ENCODE measurements around the gene SLC22A31. TPM values are rescaled to one million over a fixed set of nuclear protein-coding genes. Genes with fewer than 3 reads are reported as not detected.

The SLC22A31 gene
- total RNA-seq, 6 experiments from 2014 or later = 0.19 to 19.3 (median 6.8) TPM; not detected in 2

GRCh38 chr16:89230255-89230654, 29.9 kb upstream of the SLC22A31 start:
- Histone ChIP-seq H3K27me3 (no peaks in the 10 kb centered on the region), H3K27ac (no peak overlapping the region), H3K36me3 (peaks cover 0 to 20% (median 16%) of the 10 kb centered on the region in 4 donors), H3K4me1 (peaks cover 0 to 13% (median 4%) of the 10 kb centered on the region in 4 donors), H3K9me3 (peaks cover 0 to 6% (median 0%) of the 10 kb centered on the region in 4 donors), H3K4me3 (no peak overlapping the region)
- DNase-seq = no peak
- TF ChIP-seq POLR2A (IDR thresholded peaks at IDR 0.05) = no peak
- TF ChIP-seq CTCF (IDR thresholded peaks at IDR 0.05) = no peak
- no peak for ATAC-seq
- intact Hi-C loops (cut with DNase I) = no loop called here
- 80% methylated on average over 2 of the region's 14 CpGs for WGBS (ENCODE audit: insufficient coverage, low coverage, low lambda C conversion rate, missing lambda C conversion rate)

GRCh38 chr16:89224665-89225064, 24.3 kb upstream of the SLC22A31 start:
- WGBS (ENCODE audit: insufficient coverage, low coverage, low lambda C conversion rate, missing lambda C conversion rate) = 96% methylated on average over 4 of the region's 10 CpGs
- peaks cover 0 to 6% (median 0%) of the 10 kb centered on the region in 4 donors for H3K9me3 ChIP-seq
- DNase-seq = no peak
- H3K36me3 ChIP-seq = peaks cover 0 to 43% (median 24%) of the 10 kb centered on the region in 4 donors
- no peak overlapping the region for H3K4me3 ChIP-seq
- ATAC-seq = no peak
- intact Hi-C loops (cut with DNase I) = loop anchor here in 1 of 2 donors (10.0 kb wide), 1 partner anchor 280 kb away; no protein-coding TSS in a partner anchor
- H3K4me1 ChIP-seq = no peaks in the 10 kb centered on the region
- H3K27me3 ChIP-seq = no peaks in the 10 kb centered on the region
- TF ChIP-seq POLR2A (IDR thresholded peaks at IDR 0.05) (no peak), CTCF (IDR thresholded peaks at IDR 0.05) (no peak)
- no peak overlapping the region for H3K27ac ChIP-seq

- Histone ChIP-seq H3K27me3 (no peaks in the 10 kb centered on the region), H3K36me3 (peaks cover 0 to 43% (median 23%) of the 10 kb centered on the region in 4 donors), H3K4me1 (peaks cover 0 to 10% (median 0%) of the 10 kb centered on the region in 4 donors), H3K4me3 (no peak overlapping the region), H3K27ac (no peak overlapping the region), H3K9me3 (peaks cover 0 to 6% (median 0%) of the 10 kb centered on the region in 4 donors)
- DNase-seq (no peak), ATAC-seq (no peak)
- intact Hi-C loops (cut with DNase I) = loop anchor here in 1 of 2 donors (10.0 kb wide), 1 partner anchor 278 kb away; no protein-coding TSS in a partner anchor
- TF ChIP-seq CTCF (IDR thresholded peaks at IDR 0.05) (no peak), POLR2A (IDR thresholded peaks at IDR 0.05) (no peak)
- 90% methylated on average over 6 of the region's 21 CpGs for WGBS (ENCODE audit: insufficient coverage, low coverage, low lambda C conversion rate, missing lambda C conversion rate)
These were observed 22.6 kb upstream of the SLC22A31 start for GRCh38 chr16:89222931-89223330.

- Histone ChIP-seq H3K36me3 (peaks cover 0 to 30% (median 15%) of the 10 kb centered on the region in 4 donors), H3K27ac (no peak overlapping the region), H3K4me1 (peaks cover 0 to 12% (median 0%) of the 10 kb centered on the region in 4 donors), H3K4me3 (no peak overlapping the region), H3K9me3 (no peaks in the 10 kb centered on the region), H3K27me3 (no peaks in the 10 kb centered on the region)
- 68% methylated on average over 2 of the region's 3 CpGs for WGBS (ENCODE audit: insufficient coverage, low coverage, low lambda C conversion rate, missing lambda C conversion rate)
- intact Hi-C loops (cut with DNase I) = loop anchor here in 1 of 2 donors (10.0 kb wide), 1 partner anchor 277 kb away; no protein-coding TSS in a partner anchor
- no peak for ATAC-seq
- TF ChIP-seq CTCF (IDR thresholded peaks at IDR 0.05) = no peak
- TF ChIP-seq POLR2A (IDR thresholded peaks at IDR 0.05) = no peak
- no peak for DNase-seq
These were observed 21.3 kb upstream of the SLC22A31 start for GRCh38 chr16:89221604-89222003.

Data from right lobe of liver (tissue), 6 donors.